ENCODE results near the gene MAGEA11.
"Not testable (repeated sequence)": the region's sequence is repeated elsewhere in the genome, so short reads cannot be mapped to it uniquely, and the experiment has no call there.

The MAGEA11 gene

DNA sequence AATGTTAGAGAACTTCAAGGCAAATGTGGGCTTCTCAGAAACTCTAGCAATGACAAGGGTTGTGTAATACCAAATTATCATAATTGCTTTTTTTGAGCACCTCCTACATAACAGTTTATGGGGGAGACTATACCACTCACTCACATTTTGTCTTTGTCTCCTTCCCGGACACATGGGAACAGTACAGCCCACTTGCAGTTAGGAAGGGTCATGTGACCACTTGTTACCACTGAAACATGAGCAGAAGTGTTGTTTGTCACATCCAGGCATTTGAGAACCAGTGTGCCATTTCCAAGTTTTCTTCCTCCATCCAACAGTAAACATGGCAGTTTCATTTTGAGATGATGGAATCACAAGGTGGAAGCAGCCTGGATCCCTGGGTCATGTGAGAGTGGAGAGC lies 6.9 kb downstream of the MAGEA11 start:
- DNase-seq: no peak

DNA sequence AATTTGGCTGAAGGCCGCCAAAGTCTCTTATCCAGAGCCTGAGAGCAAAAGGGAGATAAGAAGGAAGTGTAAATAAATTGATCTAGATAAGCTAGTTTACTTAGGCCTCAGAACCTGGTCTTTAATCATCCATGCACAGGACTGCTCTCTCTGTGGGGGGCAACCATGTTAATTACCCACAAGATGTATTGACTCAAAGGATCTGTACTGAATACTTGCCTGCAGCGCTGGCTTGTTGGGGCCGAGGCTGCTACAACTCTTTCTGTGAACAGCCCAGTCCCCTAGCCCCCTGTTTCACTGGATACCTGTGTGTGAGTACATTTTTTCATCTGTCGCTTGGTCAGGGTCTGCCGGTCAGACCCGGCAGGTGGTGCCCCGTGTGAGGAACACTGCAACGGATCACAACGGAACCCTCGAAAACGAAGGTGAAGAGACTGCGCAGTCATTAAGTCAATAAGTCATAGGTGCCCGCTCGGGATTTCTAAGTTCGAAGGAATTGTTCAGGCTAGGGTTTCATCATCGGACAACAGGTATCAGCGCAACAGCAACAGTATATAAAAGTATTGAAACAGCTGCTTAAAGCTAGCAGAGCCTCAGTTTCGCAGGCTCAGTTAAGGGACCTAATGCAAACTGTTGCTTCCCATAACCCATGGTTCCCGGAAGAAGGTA lies 8.3 kb downstream of the MAGEA11 start:
- no peak for DNase-seq

GRCh38 chrX:149721241-149721640 lies 9.4 kb downstream of the MAGEA11 start:
- DNase-seq: not testable (repeated sequence)

DNA sequence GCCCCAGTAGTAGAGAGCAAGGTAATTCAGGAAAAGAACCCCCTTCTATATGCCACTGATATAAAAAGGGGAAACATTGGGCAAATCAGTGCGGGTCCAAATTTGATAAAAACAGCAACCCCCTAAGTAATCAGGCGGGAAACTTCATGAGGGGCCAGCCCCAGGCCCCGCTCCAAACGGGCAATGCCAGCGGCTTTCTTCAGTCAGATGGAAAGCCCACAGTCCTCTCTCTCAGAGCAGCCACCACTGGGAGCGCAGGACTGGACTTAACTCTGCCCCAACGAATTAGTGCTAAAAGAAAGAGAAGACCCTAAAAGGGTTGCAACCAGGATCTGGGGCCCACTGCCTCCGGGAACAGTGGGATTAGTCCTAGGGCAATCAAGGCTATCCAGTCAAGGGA lies 9.9 kb downstream of the MAGEA11 start:
- DNase-seq: no peak

GRCh38 chrX:149723583-149724118 lies 11.8 kb downstream of the MAGEA11 start:
- DNase-seq: not testable (repeated sequence)

DNA sequence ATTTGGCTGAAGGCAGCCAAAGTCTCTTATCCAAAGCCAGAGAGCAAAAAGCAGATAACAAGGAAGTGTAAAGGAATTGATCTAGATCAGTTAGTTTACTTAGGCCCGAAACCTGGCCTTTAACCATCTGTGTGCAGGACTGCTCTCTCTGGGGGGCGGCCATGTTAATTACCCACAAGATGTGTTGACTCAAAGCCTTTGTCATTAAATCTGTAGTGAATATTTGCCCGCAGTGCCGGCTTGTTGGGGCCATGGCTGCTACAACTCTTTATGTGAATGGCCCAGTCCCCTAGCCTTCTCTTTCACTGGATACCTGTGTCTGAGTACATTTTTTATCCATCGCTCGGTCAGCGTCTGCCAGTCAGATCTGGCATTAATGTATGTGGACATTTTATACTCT lies 15.4 kb downstream of the MAGEA11 start:
- DNase-seq: not testable (repeated sequence)

GRCh38 chrX:149742269-149742668 lies 30.4 kb downstream of the MAGEA11 start:
- DNase-seq: not testable (repeated sequence)

GRCh38 chrX:149746390-149747007 lies 34.6 kb downstream of the MAGEA11 start:
- DNase-seq: not testable (repeated sequence)

GRCh38 chrX:149757206-149758067 lies 45.6 kb downstream of the MAGEA11 start:
- DNase-seq: no peak

DNA sequence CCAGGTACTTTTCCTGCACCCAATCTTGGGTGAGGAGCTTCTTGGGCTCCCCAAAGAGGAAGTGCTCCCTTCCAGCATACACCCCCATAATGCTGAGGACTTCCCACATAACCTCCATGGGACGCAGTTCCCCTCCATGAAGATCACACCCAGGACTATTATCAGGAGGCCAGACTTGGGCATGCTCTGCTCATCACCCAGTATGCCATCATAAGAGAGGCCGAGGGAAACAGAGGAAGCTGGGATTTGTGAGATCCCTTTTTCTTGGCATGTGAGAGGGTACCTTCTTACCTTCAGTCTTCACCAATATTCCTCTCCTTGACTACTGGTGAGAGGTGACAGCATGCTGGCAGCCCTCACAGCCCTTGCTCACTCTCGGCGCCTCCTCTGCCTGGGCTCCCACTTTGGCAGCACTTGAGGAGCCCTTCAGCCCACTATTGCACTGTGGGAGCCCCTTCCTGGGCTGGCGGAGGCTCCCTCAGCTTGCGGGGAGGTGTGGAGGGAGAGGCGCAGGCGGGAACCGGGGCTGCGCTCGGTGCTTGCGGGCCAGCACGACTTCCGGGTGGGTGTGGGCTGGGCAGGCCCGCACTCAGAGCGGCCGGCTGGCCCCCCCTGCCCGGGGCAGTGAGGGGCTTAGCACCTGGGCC lies 46.3 kb downstream of the MAGEA11 start:
- DNase-seq: no peak

- DNase-seq: not testable (repeated sequence)
Observed at GRCh38 chrX:149758715-149759078, 46.8 kb downstream of the MAGEA11 start.

- DNase-seq: no peak
Observed at GRCh38 chrX:149759824-149760223, 48.0 kb downstream of the MAGEA11 start.

GRCh38 chrX:149760965-149761364 lies 49.1 kb downstream of the MAGEA11 start:
- DNase-seq: no peak

DNA sequence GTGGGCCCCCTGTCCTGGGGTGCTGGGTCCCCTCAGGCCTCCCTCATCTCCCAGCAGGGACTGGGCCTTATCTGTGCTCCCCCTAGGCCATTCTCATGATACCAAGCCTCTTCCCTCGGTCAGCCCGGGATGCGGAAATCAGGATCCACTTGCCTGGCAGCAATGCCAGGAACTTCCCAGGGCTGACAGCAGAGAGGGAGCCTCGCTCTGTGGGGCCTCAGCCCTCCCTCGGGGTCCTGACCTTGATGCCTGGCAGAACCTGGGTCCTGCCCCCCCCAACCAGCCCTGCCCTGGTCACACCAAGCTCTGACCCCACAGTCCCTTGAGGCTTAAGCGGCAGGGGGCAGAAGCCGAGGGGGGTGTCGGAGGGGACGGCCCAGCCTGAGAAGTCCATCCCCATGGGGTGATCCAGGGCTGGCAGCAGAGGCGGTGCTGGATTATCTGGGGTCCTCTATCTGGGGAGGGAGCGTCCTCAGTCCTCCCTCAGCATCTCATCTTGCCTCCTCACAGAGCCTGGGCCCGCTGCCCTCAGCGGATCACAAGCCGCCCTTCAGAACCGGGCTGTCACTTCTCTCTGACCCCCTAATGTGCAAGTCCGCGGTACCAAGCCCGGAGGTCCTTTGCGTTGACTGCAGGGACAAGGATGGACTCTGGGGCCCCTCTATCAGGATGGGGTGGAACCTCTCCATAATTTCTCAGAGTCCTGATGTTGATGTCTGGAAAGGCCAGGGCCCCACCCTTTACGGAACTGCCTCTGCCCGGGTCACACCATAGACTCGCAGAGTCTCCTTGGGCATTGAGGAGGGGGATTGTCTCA lies 50.2 kb downstream of the MAGEA11 start:
- DNase-seq: not testable (repeated sequence)

GRCh38 chrX:149762696-149763614 lies 51.1 kb downstream of the MAGEA11 start:
- DNase-seq: no peak

All from activated CD4-positive, alpha-beta T cell treated with anti-CD3 and anti-CD28 coated beads for 48 hours (primary cell).